Erythroblast (primary cell): ENCODE results near the gene PNPLA4.

Experiments
- GATA1 ChIP-seq: IDR thresholded peaks from 2 replicates; pipeline ENCODE4 v1.6.1; 2011; ENCODE audit warnings: low read depth, mild to moderate bottlenecking, control low read depth, low read length, moderate library complexity
- POLR2A ChIP-seq: IDR thresholded peaks from 2 replicates; pipeline ENCODE4 v1.6.1; 2011; ENCODE audit warnings: mild to moderate bottlenecking, low read length

DNA sequence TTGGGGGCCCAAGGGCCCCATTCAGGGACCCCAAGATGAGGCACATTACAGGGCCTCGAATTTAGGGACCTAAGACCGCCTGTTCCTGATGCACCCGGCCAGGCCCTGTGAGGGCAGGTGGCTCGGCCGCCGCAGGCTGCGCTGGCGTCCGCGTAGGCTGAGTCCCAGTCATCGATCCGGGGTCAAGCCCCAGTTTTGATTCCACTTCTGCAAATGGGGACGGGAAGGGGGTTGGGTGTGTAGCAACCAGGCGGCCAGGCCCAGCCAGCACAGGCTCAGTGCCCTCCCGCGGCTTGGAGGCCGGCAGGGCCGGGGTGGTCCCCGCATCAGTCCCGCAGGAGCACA lies 327 bp downstream of the PNPLA4 start:
- TF ChIP-seq POLR2A (no peak), GATA1 (no peak)
